CD8-positive, alpha-beta memory T cell (primary cell): ENCODE measurements around the gene AP2A2. TPM values are rescaled to one million over a fixed set of nuclear protein-coding genes. Genes with fewer than 3 reads are reported as not detected.

ENCODE experiments used
- CTCF ChIA-PET: fragments of 350-600 bp; sonication (Branson Sonifier 250); formaldehyde crosslinking; loops from one replicate; lab custom pipeline; 2021; ENCODE audit warnings: antibody characterized with exemption; lab: Charles Lee
- POLR2A ChIA-PET: fragments of 350-600 bp; sonication (Branson Sonifier 250); formaldehyde crosslinking; loops from one replicate; lab custom pipeline; 2021; ENCODE audit warnings: antibody characterized with exemption; lab: Charles Lee
- DNase-seq, 5 donors: peaks; one replicate each; pipeline versions ENCODE4 v3.0.0 to v3.0.0-alpha.2; 2020 to 2022; ENCODE audit warnings: mixed read lengths in 1 of 5
- H3K27ac ChIP-seq: one replicate; pipeline ENCODE4 v1.7.0; 2013; ENCODE audit warnings: low read depth, mild to moderate bottlenecking, low read length, moderate library complexity
- H3K27me3 ChIP-seq: 2 replicates; pipeline ENCODE4 v1.7.0; 2013; ENCODE audit warnings: low read length, mild to moderate bottlenecking; ENCODE audit not compliant: insufficient read depth, poor library complexity, severe bottlenecking
- H3K36me3 ChIP-seq: 2 replicates; pipeline ENCODE4 v1.7.0; 2013; ENCODE audit warnings: mild to moderate bottlenecking, low read length, moderate library complexity; ENCODE audit not compliant: insufficient read depth
- H3K4me1 ChIP-seq: 2 replicates; pipeline ENCODE4 v1.7.0; 2013; ENCODE audit warnings: mild to moderate bottlenecking, low read length, moderate library complexity; ENCODE audit not compliant: insufficient read depth
- H3K4me3 ChIP-seq: 2 replicates; pipeline ENCODE4 v1.7.0; 2013; ENCODE audit warnings: mild to moderate bottlenecking, low read length
- H3K9me3 ChIP-seq: 2 replicates; pipeline ENCODE4 v1.7.0; 2013; ENCODE audit warnings: mild to moderate bottlenecking, low read length
- H3K27ac Mint-ChIP-seq, 8 donors: one replicate each; pipeline ENCODE4 v1.8.0; 2020 to 2021; ENCODE audit warnings: mixed read lengths in 8 of 8, mild to moderate bottlenecking in 6 of 8, inconsistent platforms in 3 of 8, moderate library complexity in 3 of 8
- H3K27me3 Mint-ChIP-seq, 2 donors: one replicate each; pipeline ENCODE4 v1.8.0; 2020 to 2021; ENCODE audit warnings: mixed read lengths in 2 of 2, mild to moderate bottlenecking in 1 of 2, moderate library complexity in 1 of 2
- H3K36me3 Mint-ChIP-seq, 3 donors: one replicate each; pipeline ENCODE4 v1.8.0; 2020 to 2021; ENCODE audit warnings: mixed read lengths in 3 of 3, inconsistent platforms in 1 of 3, mild to moderate bottlenecking in 1 of 3
- H3K4me1 Mint-ChIP-seq, 3 donors: one replicate each; pipeline ENCODE4 v1.8.0; 2020 to 2021; ENCODE audit warnings: mixed read lengths in 3 of 3, inconsistent platforms in 1 of 3, mild to moderate bottlenecking in 1 of 3
- H3K4me3 Mint-ChIP-seq, 7 donors: one replicate each; pipeline ENCODE4 v1.8.0; 2020 to 2021; ENCODE audit warnings: mixed read lengths in 7 of 7, mild to moderate bottlenecking in 6 of 7, moderate library complexity in 4 of 7, inconsistent platforms in 2 of 7
- H3K9me3 Mint-ChIP-seq, 5 donors: one replicate each; pipeline ENCODE4 v1.8.0; 2020 to 2022; ENCODE audit warnings: mixed read lengths in 5 of 5, mild to moderate bottlenecking in 3 of 5, moderate library complexity in 2 of 5, inconsistent platforms in 1 of 5
- polyA plus RNA-seq: library from polyadenylated mRNA; unstranded; fragments of 300-500 nt; fragmentation: Illumina TruSeq; gene quantifications from one replicate; pipeline ENCODE4 v1.2.3, GENCODE V29; 2021
- total RNA-seq, 2 experiments: library from RNA; stranded (reverse); gene quantifications; one replicate each; pipeline ENCODE4 v1.2.3, GENCODE V29; 2021

The AP2A2 gene
- total and polyA plus RNA-seq, 3 experiments from 2014 or later = 13.9 to 42.8 (median 38.8) TPM

DNA sequence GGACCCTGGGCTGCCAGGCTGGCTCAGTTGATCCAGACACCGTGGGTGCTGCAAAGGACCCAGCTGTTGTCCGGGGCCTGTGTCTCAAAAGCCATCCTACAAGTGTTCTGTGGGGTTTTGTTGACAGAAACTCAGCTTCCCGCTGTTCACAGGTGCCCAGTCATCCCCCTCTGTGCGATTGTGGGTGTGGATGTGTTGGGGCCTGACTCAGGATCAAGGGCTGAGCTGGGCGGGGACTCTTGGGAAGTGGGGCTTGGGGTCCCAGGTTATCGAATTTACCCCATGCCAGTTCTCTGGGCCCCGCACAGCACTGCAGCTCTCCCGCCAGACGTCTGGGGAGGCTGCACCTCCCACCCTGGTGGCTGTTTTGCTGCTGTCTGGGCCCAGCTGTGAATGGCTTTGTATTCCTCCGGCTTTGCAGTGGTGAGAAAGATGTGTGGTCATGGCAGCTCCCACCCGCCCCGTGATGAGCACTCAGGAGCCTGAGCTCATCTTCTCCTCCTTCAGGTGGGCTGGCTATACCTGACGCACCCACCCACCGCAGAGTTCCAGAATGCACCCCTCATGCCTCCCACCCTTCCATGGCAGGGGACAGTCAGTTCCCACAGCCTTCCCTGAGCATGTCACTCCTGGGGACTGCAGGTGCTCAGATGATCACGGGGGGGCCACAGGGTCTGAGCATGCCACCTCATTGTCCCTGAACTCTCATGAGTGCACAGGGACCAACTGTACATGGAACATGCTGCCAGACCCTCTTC lies 3.6 kb upstream of the AP2A2 start:
- peaks cover 9% of the 10 kb centered on the region in 3 donors for H3K4me1 Mint-ChIP-seq

DNA sequence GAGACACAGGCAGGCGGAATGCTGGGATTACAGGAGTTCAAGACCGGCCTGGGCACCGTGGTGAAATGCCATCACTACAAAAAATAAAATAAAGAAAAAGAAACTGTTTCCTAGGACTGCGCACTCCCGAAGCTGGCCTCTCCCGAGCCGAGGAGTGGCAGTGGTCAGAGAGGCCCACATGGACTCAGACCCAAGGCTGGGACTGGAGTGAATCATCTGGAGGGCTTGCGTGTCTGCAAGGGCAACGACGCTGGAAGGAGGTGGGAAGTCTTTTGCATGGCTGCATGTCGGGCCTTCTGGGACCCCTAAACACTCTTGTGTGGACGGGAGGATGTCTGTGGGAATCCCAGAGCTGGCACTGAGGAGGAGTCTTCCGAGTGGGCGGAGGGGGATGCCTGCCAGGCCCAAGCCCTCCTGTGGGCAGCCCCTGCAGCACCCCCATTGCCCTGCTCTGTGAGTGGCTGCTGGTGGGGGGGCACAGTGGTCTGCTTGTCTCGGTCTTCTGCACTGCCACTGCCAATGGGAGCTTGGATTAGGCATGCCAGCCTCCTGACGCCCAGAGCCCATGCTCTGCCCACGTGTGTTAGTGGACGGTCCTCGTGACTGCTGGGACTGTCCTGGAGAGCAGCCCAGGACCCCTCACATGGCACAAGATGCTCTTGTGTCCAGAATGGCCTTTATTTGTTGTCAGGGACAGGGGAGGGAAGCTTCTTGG lies 1.8 kb upstream of the AP2A2 start:
- Histone ChIP-seq H3K4me1 (peaks cover 26% of the 10 kb centered on the region), H3K9me3 (no peaks in the 10 kb centered on the region), H3K36me3 (no peaks in the 10 kb centered on the region), H3K27ac (no peak overlapping the region), H3K4me3 (no peak overlapping the region), H3K27me3 (no peaks in the 10 kb centered on the region)
- peaks cover 26 to 27% (median 26%) of the 10 kb centered on the region in 3 donors for H3K4me1 Mint-ChIP-seq
- peak overlapping the region in 6 of 7 donors; percentile 46 to 86 (median 57) for H3K4me3 Mint-ChIP-seq
- H3K36me3 Mint-ChIP-seq = peaks cover 0 to 1% (median 0%) of the 10 kb centered on the region in 3 donors
- H3K27me3 Mint-ChIP-seq = peaks cover 0 to 1% of the 10 kb centered on the region in 2 donors
- ChIA-PET CTCF (interaction anchor here (1.5 kb wide), 1 partner anchor 12 kb away, joined by 7 read pairs; no protein-coding TSS in a partner anchor), POLR2A (no interaction called here)
- DNase-seq = no peak
- peak overlapping the region in 4 of 8 donors; percentile 41 to 68 (median 54) for H3K27ac Mint-ChIP-seq
- no peaks in the 10 kb centered on the region for H3K9me3 Mint-ChIP-seq

More for the DNA sequence above, 3.6 kb upstream of the AP2A2 start:
- POLR2A ChIA-PET = no interaction called here
- Histone ChIP-seq H3K27ac (peak overlapping the region; percentile 16), H3K4me1 (peaks cover 8% of the 10 kb centered on the region), H3K27me3 (no peaks in the 10 kb centered on the region), H3K9me3 (no peaks in the 10 kb centered on the region), H3K36me3 (no peaks in the 10 kb centered on the region), H3K4me3 (no peak overlapping the region)
- CTCF ChIA-PET = no interaction called here
- no peaks in the 10 kb centered on the region for H3K9me3 Mint-ChIP-seq
- peak overlapping the region in 2 of 8 donors; percentile 29 to 68 for H3K27ac Mint-ChIP-seq
- peaks cover 0 to 1% of the 10 kb centered on the region in 2 donors for H3K27me3 Mint-ChIP-seq
- H3K4me3 Mint-ChIP-seq = peak overlapping the region in 1 of 7 donors; percentile 74
- peaks cover 0 to 1% (median 0%) of the 10 kb centered on the region in 3 donors for H3K36me3 Mint-ChIP-seq
- DNase-seq = no peak

DNA sequence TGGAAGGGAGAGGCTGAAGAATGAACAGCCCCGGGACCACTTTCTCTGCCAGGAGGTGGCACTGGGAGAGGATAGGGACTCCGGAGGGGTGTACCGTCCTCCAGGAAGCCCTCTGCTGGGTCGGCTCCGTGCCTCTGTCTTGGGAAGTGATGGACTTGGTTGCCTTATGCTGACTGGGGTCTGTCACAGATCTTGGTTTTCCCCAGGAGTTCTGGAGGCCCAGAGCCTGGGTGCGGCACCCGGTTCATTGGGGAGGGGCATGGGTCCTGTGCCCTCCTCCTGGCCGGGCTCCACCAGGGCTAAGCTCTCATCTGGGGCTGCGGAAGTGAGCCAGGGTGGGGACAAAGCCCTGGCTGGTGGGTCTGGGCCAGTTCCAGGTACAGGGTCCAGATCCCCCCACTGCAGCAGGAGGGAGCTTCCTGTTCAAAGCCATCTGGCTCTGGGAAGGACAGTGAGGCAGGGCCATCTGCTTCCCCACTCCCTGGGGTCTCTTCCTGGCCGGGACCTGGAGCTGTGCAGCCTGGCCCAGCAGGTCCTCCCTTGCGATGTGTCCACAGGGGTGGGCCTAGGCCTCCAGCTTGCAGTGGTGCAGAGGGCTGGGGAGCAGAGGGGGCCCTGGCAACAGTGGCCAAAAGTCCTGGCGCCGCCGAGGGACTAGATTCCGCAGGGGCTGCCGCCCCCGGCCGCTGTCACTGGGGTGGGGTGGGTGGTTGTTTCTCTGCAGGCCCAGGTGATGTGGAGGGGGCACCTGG lies 1.1 kb upstream of the AP2A2 start:
- Mint-ChIP-seq H3K27ac (peak overlapping the region in 1 of 8 donors; percentile 68), H3K4me1 (peaks cover 30 to 34% (median 30%) of the 10 kb centered on the region in 3 donors), H3K9me3 (no peaks in the 10 kb centered on the region), H3K27me3 (peaks cover 0 to 1% of the 10 kb centered on the region in 2 donors), H3K36me3 (peaks cover 0 to 1% (median 0%) of the 10 kb centered on the region in 3 donors), H3K4me3 (peak overlapping the region in 4 of 7 donors; percentile 13 to 86 (median 48))
- no peak for DNase-seq
- ChIA-PET CTCF (interaction anchor here (1.1 to 1.8 kb wide), 4 partner anchors 10 to 127 kb away, joined by 3 to 7 read pairs (median 4); no protein-coding TSS in a partner anchor), POLR2A (no interaction called here)
- Histone ChIP-seq H3K4me3 (no peak overlapping the region), H3K9me3 (no peaks in the 10 kb centered on the region), H3K27me3 (no peaks in the 10 kb centered on the region), H3K27ac (peak overlapping the region; percentile 47), H3K4me1 (peaks cover 33% of the 10 kb centered on the region), H3K36me3 (no peaks in the 10 kb centered on the region)

DNA sequence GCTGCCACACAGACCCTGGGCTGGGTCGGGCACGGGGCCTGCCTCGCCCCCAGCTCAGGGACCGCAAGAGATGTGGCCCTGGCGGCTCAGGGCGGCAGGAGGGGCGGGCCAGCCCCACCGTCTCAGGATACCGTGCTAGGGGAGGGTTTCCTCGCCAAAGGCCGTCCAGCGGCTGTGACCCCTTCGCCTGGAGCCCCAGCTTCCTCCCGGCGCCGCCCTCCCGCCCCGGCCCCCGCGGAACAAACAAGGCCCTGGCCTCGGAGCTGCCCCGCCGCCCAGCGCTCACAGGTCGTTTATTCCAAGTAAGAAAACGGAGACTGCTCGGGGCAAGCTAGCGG lies 543 bp upstream of the AP2A2 start:
- Mint-ChIP-seq H3K27ac (no peak overlapping the region), H3K36me3 (peaks cover 0 to 1% (median 0%) of the 10 kb centered on the region in 3 donors), H3K9me3 (no peaks in the 10 kb centered on the region), H3K4me3 (no peak overlapping the region), H3K27me3 (peaks cover 0 to 1% of the 10 kb centered on the region in 2 donors), H3K4me1 (peaks cover 30 to 39% (median 30%) of the 10 kb centered on the region in 3 donors)
- CTCF ChIA-PET = interaction anchor here (1.1 to 1.8 kb wide), 4 partner anchors 10 to 127 kb away, joined by 3 to 7 read pairs (median 4); no protein-coding TSS in a partner anchor
- Histone ChIP-seq H3K4me1 (peaks cover 38% of the 10 kb centered on the region), H3K27me3 (no peaks in the 10 kb centered on the region), H3K9me3 (no peaks in the 10 kb centered on the region), H3K36me3 (no peaks in the 10 kb centered on the region), H3K27ac (peak overlapping the region; percentile 47), H3K4me3 (no peak overlapping the region)
- DNase-seq = peak in 1 of 5 donors; percentile 59
- POLR2A ChIA-PET = no interaction called here

DNA sequence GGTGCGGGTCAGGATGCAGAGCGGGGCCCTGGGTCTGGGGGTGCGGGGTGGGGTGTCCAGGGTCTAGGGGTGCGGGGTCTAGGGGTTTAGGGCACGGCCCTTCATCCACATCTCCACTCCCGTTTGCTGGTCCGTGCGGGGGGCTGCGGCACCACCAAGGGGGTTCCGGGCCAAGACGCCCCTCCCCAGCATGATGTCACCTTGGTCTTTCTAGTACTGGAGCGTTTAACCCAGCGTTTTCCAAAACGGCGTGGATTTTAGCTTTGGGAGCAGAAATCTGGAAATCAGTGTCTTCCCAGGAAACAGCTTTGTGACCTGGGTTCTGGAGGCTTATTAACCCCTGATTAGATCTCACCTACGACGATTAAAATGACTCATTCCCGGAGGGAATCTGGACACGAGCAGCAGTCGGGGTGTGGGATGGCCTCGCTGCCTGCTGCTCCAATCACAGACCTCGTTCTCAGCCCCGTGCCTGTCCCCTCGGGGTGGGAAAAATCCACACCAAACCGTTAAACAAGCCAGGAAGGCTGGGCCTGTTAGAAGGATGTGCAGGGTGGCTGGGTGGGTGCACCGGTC lies 759 bp downstream of the AP2A2 start:
- peak in 1 of 5 donors; percentile 14 for DNase-seq
- POLR2A ChIA-PET = no interaction called here
- Mint-ChIP-seq H3K36me3 (peaks cover 0 to 8% (median 0%) of the 10 kb centered on the region in 3 donors), H3K27ac (peak overlapping the region; percentile 80 to 98 (median 86)), H3K9me3 (no peaks in the 10 kb centered on the region), H3K4me1 (peaks cover 38 to 49% (median 39%) of the 10 kb centered on the region in 3 donors), H3K4me3 (peak overlapping the region; percentile 81 to 93 (median 87)), H3K27me3 (peaks cover 0 to 1% of the 10 kb centered on the region in 2 donors)
- Histone ChIP-seq H3K9me3 (no peaks in the 10 kb centered on the region), H3K36me3 (no peaks in the 10 kb centered on the region), H3K4me1 (peaks cover 46% of the 10 kb centered on the region), H3K27ac (peak overlapping the region; percentile 48), H3K4me3 (peak overlapping the region; percentile 60), H3K27me3 (no peaks in the 10 kb centered on the region)
- CTCF ChIA-PET = interaction anchor here (1.8 kb wide), 1 partner anchor 125 kb away, joined by 4 read pairs; no protein-coding TSS in a partner anchor

DNA sequence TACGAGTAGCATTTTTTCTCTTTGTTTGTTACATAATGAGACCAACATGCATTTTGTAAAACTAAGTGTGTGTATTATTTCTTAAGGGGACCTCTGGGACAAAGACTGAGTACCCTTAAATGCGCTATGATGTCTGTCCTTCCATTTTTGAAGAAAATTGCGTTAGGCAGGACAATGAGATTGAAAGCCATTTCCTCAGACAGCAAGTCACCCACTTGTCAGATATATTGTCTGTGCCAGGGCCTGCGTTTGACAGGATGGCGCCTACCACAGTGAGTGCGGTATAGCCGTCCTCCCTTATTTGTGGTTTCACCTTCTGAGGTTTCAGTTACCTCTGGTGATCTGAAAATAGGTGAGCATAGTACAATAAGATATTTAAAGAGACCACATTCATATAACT lies 2.2 kb downstream of the AP2A2 start:
- peak overlapping the region; percentile 81 to 93 (median 87) for H3K4me3 Mint-ChIP-seq
- peaks cover 45 to 56% (median 45%) of the 10 kb centered on the region in 3 donors for H3K4me1 Mint-ChIP-seq
- H3K27me3 Mint-ChIP-seq = peaks cover 0 to 1% of the 10 kb centered on the region in 2 donors
- POLR2A ChIA-PET = interaction anchor here (0.6 to 0.7 kb wide), 3 partner anchors 27 to 1375 kb away, joined by 3 to 9 read pairs (median 8); no protein-coding TSS in a partner anchor
- H3K36me3 Mint-ChIP-seq = peaks cover 0 to 13% (median 0%) of the 10 kb centered on the region in 3 donors
- H3K9me3 ChIP-seq = no peaks in the 10 kb centered on the region
- peak overlapping the region; percentile 68 to 98 (median 82) for H3K27ac Mint-ChIP-seq
- H3K36me3 ChIP-seq = no peaks in the 10 kb centered on the region
- DNase-seq = peak in 3 of 5 donors; percentile 35 to 66 (median 61)
- no peak overlapping the region for H3K4me3 ChIP-seq
- H3K4me1 ChIP-seq = peaks cover 55% of the 10 kb centered on the region
- H3K9me3 Mint-ChIP-seq = no peaks in the 10 kb centered on the region
- H3K27me3 ChIP-seq = no peaks in the 10 kb centered on the region
- CTCF ChIA-PET = interaction anchor here (1.0 kb wide), 1 partner anchor 12 kb away, joined by 3 read pairs; no protein-coding TSS in a partner anchor
- H3K27ac ChIP-seq = no peak overlapping the region

DNA sequence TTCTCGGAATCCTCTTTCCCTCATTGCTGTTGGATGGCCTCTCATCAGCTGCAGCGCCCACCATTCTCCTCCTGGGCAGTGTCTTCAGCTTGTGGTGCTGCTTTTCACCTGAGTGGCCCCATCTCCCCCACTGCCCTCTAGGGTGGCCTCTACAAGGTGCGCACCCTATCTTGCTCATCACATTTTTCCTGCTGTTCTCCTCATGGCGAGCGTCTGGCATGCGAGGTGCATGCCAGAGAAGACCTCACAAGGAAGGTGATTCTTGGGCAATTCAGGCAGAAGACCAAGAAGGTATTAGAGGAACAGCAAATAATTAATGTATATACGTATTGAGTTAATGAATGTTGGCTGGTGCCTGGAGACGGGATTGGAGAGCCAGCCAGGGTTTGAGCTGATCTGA lies 3.1 kb downstream of the AP2A2 start:
- ChIA-PET CTCF (interaction anchor here (1.0 kb wide), 1 partner anchor 11 kb away, joined by 3 read pairs; no protein-coding TSS in a partner anchor), POLR2A (interaction anchor here (0.6 kb wide), 1 partner anchor 186 kb away, joined by 4 read pairs; no protein-coding TSS in a partner anchor)
- Histone ChIP-seq H3K27me3 (no peaks in the 10 kb centered on the region), H3K9me3 (no peaks in the 10 kb centered on the region), H3K36me3 (no peaks in the 10 kb centered on the region), H3K4me1 (peaks cover 59% of the 10 kb centered on the region), H3K27ac (no peak overlapping the region), H3K4me3 (no peak overlapping the region)
- peaks cover 0 to 18% (median 0%) of the 10 kb centered on the region in 3 donors for H3K36me3 Mint-ChIP-seq
- H3K27me3 Mint-ChIP-seq = no peaks in the 10 kb centered on the region
- DNase-seq = no peak
- no peaks in the 10 kb centered on the region for H3K9me3 Mint-ChIP-seq
- H3K4me3 Mint-ChIP-seq = peak overlapping the region in 6 of 7 donors; percentile 39 to 73 (median 61)
- H3K4me1 Mint-ChIP-seq = peaks cover 53 to 65% (median 53%) of the 10 kb centered on the region in 3 donors
- peak overlapping the region; percentile 5 to 98 (median 86) for H3K27ac Mint-ChIP-seq
